GM23338 (cell line): Measurements from ENCODE around the gene FAM222A. TPM values are rescaled to one million over a fixed set of nuclear protein-coding genes. Genes with fewer than 3 reads are reported as not detected.
A peak's percentile ranks its signal among the peaks of the same experiment; 100 is the strongest.

Source experiments
- ATAC-seq: fragments of 200-7000 bp; cut with Tn5 transposase; 3 replicates; pipeline ENCODE4 v1.9.1; 2020
- DNase-seq: peaks from one replicate; pipeline ENCODE4 v3.0.0-alpha.2; 2015; ENCODE audit warnings: low spot score
- H2AFZ ChIP-seq: fragments of 200-600 bp; sonication (generic); 2 replicates; pipeline ENCODE4 v1.8.0; 2016; ENCODE audit warnings: antibody characterized with exemption, mild to moderate bottlenecking, moderate library complexity
- H3F3A ChIP-seq: fragments of 200-600 bp; sonication (generic); replicated peaks from 2 replicates; pipeline ENCODE4 v1.8.0; 2017; ENCODE audit warnings: antibody characterized with exemption, mixed run types, low read depth
- H3K27ac ChIP-seq: fragments of 200-600 bp; sonication (generic); 2 replicates; pipeline ENCODE4 v1.6.1; 2016; ENCODE audit warnings: low read depth
- H3K27me3 ChIP-seq: fragments of 200-600 bp; sonication (generic); 2 replicates; pipeline ENCODE4 v1.8.0; 2016; ENCODE audit warnings: mild to moderate bottlenecking, mixed run types, moderate library complexity; ENCODE audit not compliant: insufficient read depth
- H3K36me3 ChIP-seq: fragments of 200-600 bp; sonication (generic); 2 replicates; pipeline ENCODE4 v1.8.0; 2016; ENCODE audit warnings: mild to moderate bottlenecking; ENCODE audit not compliant: insufficient read depth
- H3K4me1 ChIP-seq: fragments of 200-600 bp; sonication (generic); 2 replicates; pipeline ENCODE4 v1.8.0; 2016; ENCODE audit warnings: mild to moderate bottlenecking, moderate library complexity; ENCODE audit not compliant: insufficient read depth
- H3K4me2 ChIP-seq: fragments of 200-600 bp; sonication (generic); 2 replicates; pipeline ENCODE4 v1.7.1; 2017; ENCODE audit warnings: mixed run types
- H3K4me3 ChIP-seq: fragments of 200-600 bp; sonication (generic); 2 replicates; pipeline ENCODE4 v1.6.1; 2016; ENCODE audit warnings: mixed run types
- H3K79me2 ChIP-seq: fragments of 200-600 bp; sonication (generic); replicated peaks from 2 replicates; pipeline ENCODE4 v1.8.0; 2017; ENCODE audit warnings: mild to moderate bottlenecking; ENCODE audit not compliant: insufficient read depth
- H3K9me2 ChIP-seq: fragments of 200-600 bp; sonication (generic); 2 replicates; pipeline ENCODE4 v1.8.0; 2017; ENCODE audit not compliant: insufficient read depth
- H4K20me1 ChIP-seq: fragments of 200-600 bp; sonication (generic); replicated peaks from 2 replicates; pipeline ENCODE4 v1.8.0; 2017; ENCODE audit warnings: mild to moderate bottlenecking; ENCODE audit not compliant: insufficient read depth
- H3K27ac Mint-ChIP-seq: 2 replicates; pipeline ENCODE4 v1.8.0; 2020; ENCODE audit warnings: inconsistent platforms, mild to moderate bottlenecking, moderate library complexity, mixed read lengths
- H3K27me3 Mint-ChIP-seq: 3 replicates; pipeline ENCODE4 v1.8.0; 2022; ENCODE audit warnings: low read depth, mild to moderate bottlenecking, moderate library complexity, mixed read lengths, inconsistent platforms; ENCODE audit not compliant: insufficient read depth, poor library complexity
- H3K36me3 Mint-ChIP-seq: 3 replicates; pipeline ENCODE4 v1.8.0; 2021; ENCODE audit warnings: low read depth, mild to moderate bottlenecking, inconsistent platforms, moderate library complexity, mixed read lengths
- H3K4me1 Mint-ChIP-seq: 3 replicates; pipeline ENCODE4 v1.8.0; 2020; ENCODE audit warnings: mild to moderate bottlenecking, inconsistent platforms, mixed read lengths
- H3K4me3 Mint-ChIP-seq: 3 replicates; pipeline ENCODE4 v1.8.0; 2021; ENCODE audit warnings: moderate library complexity, mild to moderate bottlenecking, inconsistent platforms, mixed read lengths
- H3K9me3 Mint-ChIP-seq: 3 replicates; pipeline ENCODE4 v1.8.0; 2020; ENCODE audit warnings: moderate library complexity, mild to moderate bottlenecking, inconsistent platforms, mixed read lengths
- CREB1 ChIP-seq: fragments of 250-450 bp; sonication (Bioruptor Pico); IDR thresholded peaks from 2 replicates; pipeline ENCODE4 v1.5.0; 2020; ENCODE audit warnings: low read depth, mild to moderate bottlenecking, moderate library complexity
- CTCF ChIP-seq, 2 experiments: fragments of 200-600 bp in 1 of 2; sonication (generic) in 1 of 2; conservative IDR thresholded peaks; 2 replicates each; pipeline versions ENCODE4 v1.5.1 to v1.6.1; 2016 to 2017; ENCODE audit warnings: antibody characterized with exemption in 2 of 2, low read depth in 2 of 2, mild to moderate bottlenecking in 2 of 2, moderate library complexity in 1 of 2
- ETS1 ChIP-seq: IDR thresholded peaks from 2 replicates; pipeline ENCODE4 v1.6.1; 2016; ENCODE audit warnings: antibody characterized with exemption
- EZH2phosphoT487 ChIP-seq: fragments of 200-600 bp; sonication (generic); IDR thresholded peaks from one replicate; pipeline ENCODE4 v1.8.1; 2018; ENCODE audit warnings: antibody characterized with exemption; ENCODE audit not compliant: unreplicated experiment
- JUNB ChIP-seq: IDR thresholded peaks from one replicate; pipeline ENCODE4 v1.6.1; 2016; ENCODE audit warnings: antibody characterized with exemption; ENCODE audit not compliant: unreplicated experiment
- REST ChIP-seq: IDR thresholded peaks from one replicate; pipeline ENCODE4 v1.6.1; 2018; ENCODE audit warnings: antibody characterized with exemption; ENCODE audit not compliant: unreplicated experiment
- ZNF114 ChIP-seq: fragments of 250-450 bp; sonication (Bioruptor Pico); IDR thresholded peaks from 2 replicates; pipeline ENCODE4 v1.5.0; 2020; ENCODE audit warnings: mild to moderate bottlenecking, moderate library complexity
- polyA plus RNA-seq: library from polyadenylated mRNA; unstranded; fragments of >200 nt; fragmentation: Nextera tagmentation; extraction: Ambion mirVana; gene quantifications from 2 replicates; pipeline ENCODE4 v1.2.1, GENCODE V29; 2016
- total RNA-seq: library from RNA; depleted of rRNA; stranded (reverse); fragments of >200 nt; shearing (Covaris generic); gene quantifications from 2 replicates; pipeline ENCODE4 v1.2.3, GENCODE V29; 2014

The FAM222A gene
- total and polyA plus RNA-seq, 2 experiments from 2014 or later = 0.78 to 2.1 TPM

GRCh38 chr12:109707470-109707821, 6.2 kb upstream of the FAM222A start:
- no peak overlapping the region for H2AFZ ChIP-seq
- no peak overlapping the region for H3K4me3 Mint-ChIP-seq
- no peaks in the 10 kb centered on the region for H3K36me3 Mint-ChIP-seq
- peaks cover 13% of the 10 kb centered on the region; the same call in 1 of the 2 replicates for H3K4me1 ChIP-seq
- peaks cover 13% of the 10 kb centered on the region for H3K27me3 Mint-ChIP-seq
- no peak for ATAC-seq
- H3K27me3 ChIP-seq = peaks cover 17% of the 10 kb centered on the region
- H3K79me2 ChIP-seq = no peaks in the 10 kb centered on the region
- no peaks in the 10 kb centered on the region for H3K9me3 Mint-ChIP-seq
- H3K27ac ChIP-seq = no peak overlapping the region
- H3K36me3 ChIP-seq = no peaks in the 10 kb centered on the region
- no peaks in the 10 kb centered on the region for H4K20me1 ChIP-seq
- no peak overlapping the region for H3K4me2 ChIP-seq
- no peak for DNase-seq
- no peak for TF ChIP-seq ETS1
- no peaks in the 10 kb centered on the region for H3F3A ChIP-seq
- H3K4me3 ChIP-seq = no peak overlapping the region
- H3K27ac Mint-ChIP-seq = no peak overlapping the region
- no peaks in the 10 kb centered on the region for H3K9me2 ChIP-seq
- H3K4me1 Mint-ChIP-seq = peaks cover 18% of the 10 kb centered on the region

GRCh38 chr12:109708939-109709338, 4.7 kb upstream of the FAM222A start:
- Histone ChIP-seq H3K27ac (no peak overlapping the region), H3K36me3 (no peaks in the 10 kb centered on the region), H3K79me2 (no peaks in the 10 kb centered on the region), H3K27me3 (peaks cover 24% of the 10 kb centered on the region), H3K9me2 (no peaks in the 10 kb centered on the region), H3F3A (no peaks in the 10 kb centered on the region), H4K20me1 (no peaks in the 10 kb centered on the region), H3K4me3 (no peak overlapping the region), H2AFZ (0 out of 2 replicates have a peak overlapping the region, but pooled peaks have one; percentile 63), H3K4me2 (no peak overlapping the region), H3K4me1 (peaks cover 20% of the 10 kb centered on the region)
- H3K4me3 Mint-ChIP-seq = no peak overlapping the region
- H3K4me1 Mint-ChIP-seq = peaks cover 20% of the 10 kb centered on the region
- no peak overlapping the region for H3K27ac Mint-ChIP-seq
- DNase-seq (no peak), ATAC-seq (no peak)
- TF ChIP-seq CTCF (conservative IDR thresholded peaks at IDR 0.05; ENCODE audit: low read depth in 2 of 2) = no peak
- TF ChIP-seq JUNB = no peak
- TF ChIP-seq CREB1 (CRISPR knock-in tag) = no peak
- no peaks in the 10 kb centered on the region for H3K9me3 Mint-ChIP-seq
- no peaks in the 10 kb centered on the region for H3K36me3 Mint-ChIP-seq
- H3K27me3 Mint-ChIP-seq = peaks cover 13% of the 10 kb centered on the region

- Histone ChIP-seq H3K4me1 (peaks cover 20% of the 10 kb centered on the region), H3K4me2 (no peak overlapping the region), H3K79me2 (no peaks in the 10 kb centered on the region), H2AFZ (0 out of 2 replicates have a peak overlapping the region, but pooled peaks have one; percentile 63), H3K27ac (no peak overlapping the region), H3F3A (no peaks in the 10 kb centered on the region), H3K4me3 (no peak overlapping the region), H3K27me3 (peaks cover 24% of the 10 kb centered on the region), H4K20me1 (no peaks in the 10 kb centered on the region), H3K36me3 (no peaks in the 10 kb centered on the region), H3K9me2 (no peaks in the 10 kb centered on the region)
- Mint-ChIP-seq H3K9me3 (no peaks in the 10 kb centered on the region), H3K27ac (no peak overlapping the region), H3K4me1 (peaks cover 20% of the 10 kb centered on the region), H3K36me3 (no peaks in the 10 kb centered on the region), H3K4me3 (no peak overlapping the region), H3K27me3 (peaks cover 13% of the 10 kb centered on the region)
- no peak for TF ChIP-seq EZH2phosphoT487
- no peak for TF ChIP-seq REST
- no peak for TF ChIP-seq ZNF114
- TF ChIP-seq CTCF (conservative IDR thresholded peaks at IDR 0.05; ENCODE audit: low read depth in 2 of 2) = peak in 1 of 2 experiments; percentile 41; a peak in 2 of 4 replicates
- no peak for DNase-seq
- ATAC-seq = no peak
Observed at GRCh38 chr12:109709401-109709991, 4.1 kb upstream of the FAM222A start.
